Measurements from ENCODE around the gene GEMIN5.
A peak's percentile ranks its signal among the peaks of the same experiment; 100 is the strongest.

The GEMIN5 gene

DNA sequence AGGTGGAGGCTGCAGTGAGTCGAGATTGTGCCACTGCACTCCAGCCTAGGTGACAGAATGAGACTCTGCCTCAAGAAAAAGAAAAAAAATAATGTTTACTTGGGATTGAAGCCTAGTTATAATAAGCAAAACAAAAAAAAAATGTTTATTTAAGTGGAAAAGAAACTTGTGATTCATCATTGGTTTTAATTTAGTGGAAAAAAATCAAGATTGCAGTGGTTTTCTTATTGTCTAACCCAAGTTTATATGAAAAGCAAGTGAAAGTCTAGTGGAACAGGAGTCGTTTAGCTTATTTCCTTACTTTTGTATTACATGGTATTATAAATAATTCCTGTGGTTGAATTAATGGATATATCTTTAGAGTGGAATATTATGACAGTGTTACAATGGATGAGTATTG is 71.2 kb downstream of the GEMIN5 start:
- no peak overlapping the region for H3K27ac ChIP-seq
- no peak for TF ChIP-seq Cebpa-rat (IDR thresholded peaks at IDR 0.05)
- peaks cover 89% of the 10 kb centered on the region for H3K36me3 ChIP-seq

DNA sequence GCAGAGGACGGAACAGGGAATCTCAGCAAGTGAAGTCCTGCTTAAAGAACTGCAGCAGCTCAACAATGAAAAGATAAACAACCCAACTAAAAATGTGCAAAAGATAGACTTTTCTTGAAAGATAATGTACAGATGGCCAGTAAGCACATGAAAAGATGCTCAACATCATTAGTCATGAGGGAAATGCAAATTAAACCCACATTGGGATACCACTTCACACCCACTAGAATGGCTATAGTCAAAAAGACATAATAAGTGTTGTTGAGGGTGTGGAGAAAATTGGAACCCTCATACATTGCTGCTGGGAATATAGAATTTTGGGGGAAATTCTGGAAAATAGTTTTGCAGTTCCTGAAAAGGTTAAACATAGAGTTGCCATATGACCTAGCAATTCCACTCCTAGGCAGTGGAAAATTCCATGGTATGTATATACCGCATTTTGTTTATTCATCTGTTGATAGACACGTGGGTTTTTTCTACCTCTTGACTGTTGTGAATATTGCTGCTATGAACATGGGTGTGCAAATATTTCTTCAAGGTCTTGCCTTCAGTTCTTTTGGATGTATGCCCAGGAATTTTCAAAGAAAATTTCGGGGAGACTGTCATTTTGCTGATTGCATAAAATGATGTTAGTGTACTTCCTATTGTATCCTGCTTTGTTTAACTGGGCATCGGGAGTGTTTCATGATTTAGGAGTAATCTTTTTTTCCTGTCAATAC is 72.4 kb downstream of the GEMIN5 start:
- Histone ChIP-seq H3K4me1 (peaks cover 41% of the 10 kb centered on the region), H3K36me3 (peaks cover 77% of the 10 kb centered on the region), H3K9me3 (no peaks in the 10 kb centered on the region), H3K9ac (no peak overlapping the region), H3K4me2 (no peak overlapping the region), H3K4me3 (no peak overlapping the region), H3K27ac (no peak overlapping the region), H4K20me1 (peaks cover 100% of the 10 kb centered on the region), H3K27me3 (no peaks in the 10 kb centered on the region)
- TF ChIP-seq Cebpa-rat (IDR thresholded peaks at IDR 0.05), result no peak

More for the DNA sequence above, 71.2 kb downstream of the GEMIN5 start:
- no peaks in the 10 kb centered on the region for H3K27me3 ChIP-seq
- H3K4me3 ChIP-seq, result no peak overlapping the region
- peaks cover 100% of the 10 kb centered on the region for H4K20me1 ChIP-seq
- no peak overlapping the region for H3K9ac ChIP-seq
- no peaks in the 10 kb centered on the region for H3K9me3 ChIP-seq
- H3K4me2 ChIP-seq, result no peak overlapping the region
- peaks cover 29% of the 10 kb centered on the region for H3K4me1 ChIP-seq

DNA sequence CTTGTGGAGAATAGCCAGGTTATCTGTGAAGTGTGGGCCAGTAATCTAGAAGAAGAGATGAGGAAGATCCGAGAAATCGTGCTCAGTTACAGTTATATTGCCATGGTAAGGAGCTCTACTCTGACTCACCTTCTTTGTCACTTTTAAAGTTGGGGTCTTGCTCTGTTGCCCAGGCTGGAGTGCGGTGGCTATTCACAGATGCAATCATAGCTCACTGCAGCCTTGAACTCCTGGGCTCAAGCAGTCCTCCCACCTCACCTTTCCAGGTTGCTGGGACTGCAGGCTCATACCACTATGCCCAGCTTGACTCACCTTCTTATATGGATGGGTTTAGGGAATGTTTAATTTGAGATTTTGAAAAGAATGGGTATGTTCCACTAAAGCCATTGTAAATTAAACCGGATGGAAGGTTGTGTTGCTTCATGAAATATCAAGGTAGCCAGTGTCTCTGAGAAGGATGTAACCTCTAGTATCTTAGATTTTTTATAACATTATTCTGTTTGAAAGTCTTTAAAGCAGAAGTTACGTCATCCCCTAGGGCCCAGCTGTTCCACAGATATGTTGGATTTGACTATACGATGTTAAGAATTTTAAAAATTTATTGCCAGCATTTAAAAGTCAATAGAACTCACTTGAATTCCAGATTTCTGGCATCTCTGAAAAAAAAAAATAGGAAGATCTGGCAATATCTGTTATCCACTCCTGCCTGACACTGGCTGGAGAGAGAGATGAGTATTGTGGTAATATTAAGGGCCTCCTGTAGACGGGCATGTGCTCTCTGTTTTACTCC is 74.5 kb downstream of the GEMIN5 start:
- no peaks in the 10 kb centered on the region for H3K27me3 ChIP-seq
- peaks cover 55% of the 10 kb centered on the region for H3K36me3 ChIP-seq
- H3K27ac ChIP-seq, result no peak overlapping the region
- H3K9ac ChIP-seq, result no peak overlapping the region
- H3K4me2 ChIP-seq, result peak overlapping the region; percentile 95; the same call in 1 of the 2 replicates
- no peak for TF ChIP-seq Cebpa-rat (IDR thresholded peaks at IDR 0.05)
- peaks cover 88% of the 10 kb centered on the region for H4K20me1 ChIP-seq
- H3K4me3 ChIP-seq, result no peak overlapping the region
- peaks cover 42% of the 10 kb centered on the region for H3K4me1 ChIP-seq
- H3K9me3 ChIP-seq, result no peaks in the 10 kb centered on the region

DNA sequence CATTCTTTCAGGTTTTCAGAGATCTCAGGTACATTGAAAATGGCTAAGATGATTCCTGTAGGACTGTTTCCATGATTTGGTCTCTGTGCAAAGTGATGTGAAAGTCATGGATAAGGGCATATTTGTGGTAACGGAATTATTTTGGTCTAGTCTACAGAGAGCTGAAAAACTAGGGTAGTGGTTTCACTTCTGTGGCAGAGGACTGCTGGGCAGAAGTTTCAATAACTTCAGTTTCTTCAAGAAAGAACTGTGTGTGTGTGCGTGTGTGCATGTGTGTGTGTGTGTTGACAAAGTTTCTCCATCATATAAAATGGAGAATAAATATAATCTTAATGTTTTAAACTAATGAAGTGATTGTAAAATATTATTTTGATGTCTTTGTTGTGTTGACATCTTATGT is 75.2 kb downstream of the GEMIN5 start:
- Histone ChIP-seq H3K9me3 (no peaks in the 10 kb centered on the region), H3K9ac (peak overlapping the region; percentile 25; the same call in 1 of the 2 replicates), H3K27me3 (no peaks in the 10 kb centered on the region), H3K4me2 (peak overlapping the region; percentile 95), H3K4me3 (0 out of 2 replicates have a peak overlapping the region, but pooled peaks have one; percentile 8), H3K27ac (no peak overlapping the region), H4K20me1 (peaks cover 81% of the 10 kb centered on the region), H3K36me3 (peaks cover 48% of the 10 kb centered on the region), H3K4me1 (peaks cover 35% of the 10 kb centered on the region)
- TF ChIP-seq Cebpa-rat (IDR thresholded peaks at IDR 0.05), result no peak

DNA sequence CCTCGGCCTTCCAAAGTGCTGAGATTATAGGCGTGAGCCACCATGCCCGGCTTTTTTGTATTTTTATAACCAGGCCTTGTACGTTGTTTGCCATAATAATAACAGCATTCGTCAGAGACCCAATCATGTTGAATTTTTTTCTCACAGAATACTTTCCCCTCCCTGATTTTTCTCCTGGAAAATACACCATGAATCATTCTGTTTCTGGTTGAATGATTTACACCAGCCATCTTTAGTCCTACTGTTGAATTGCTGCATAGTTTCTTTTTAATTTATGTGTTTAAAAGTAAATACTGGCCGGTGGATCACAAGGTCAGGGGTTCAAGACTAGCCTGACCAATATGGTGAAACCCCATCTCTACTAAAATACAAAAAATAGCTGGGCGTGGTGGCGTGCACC is 76.1 kb downstream of the GEMIN5 start:
- Histone ChIP-seq H3K4me2 (peak overlapping the region; percentile 95), H3K27ac (no peak overlapping the region), H3K9ac (no peak overlapping the region; the same call in 1 of the 2 replicates), H4K20me1 (peaks cover 72% of the 10 kb centered on the region), H3K36me3 (peaks cover 40% of the 10 kb centered on the region), H3K27me3 (no peaks in the 10 kb centered on the region), H3K4me1 (peaks cover 38% of the 10 kb centered on the region), H3K9me3 (no peaks in the 10 kb centered on the region), H3K4me3 (0 out of 2 replicates have a peak overlapping the region, but pooled peaks have one; percentile 88)
- no peak for TF ChIP-seq Cebpa-rat (IDR thresholded peaks at IDR 0.05)

DNA sequence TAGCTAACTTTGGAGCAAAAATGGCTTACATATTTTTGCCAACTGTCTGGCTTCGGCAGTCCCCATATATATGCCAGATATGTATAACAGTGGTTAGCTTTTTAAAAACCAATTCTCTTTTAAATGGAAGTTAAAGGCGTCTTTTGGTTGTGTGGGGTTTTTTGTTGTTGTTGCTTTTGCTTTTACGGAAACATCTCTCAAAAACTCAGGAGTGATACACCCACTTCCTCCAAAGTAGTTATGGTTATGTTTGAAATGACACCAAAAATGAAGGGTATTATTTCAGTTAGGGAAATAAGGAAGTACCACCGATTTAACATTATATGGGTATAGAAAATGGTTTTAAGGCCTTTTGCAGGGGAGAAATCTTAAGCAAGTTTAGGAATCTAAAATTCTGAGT is 77.2 kb downstream of the GEMIN5 start:
- Histone ChIP-seq H3K36me3 (peaks cover 29% of the 10 kb centered on the region), H3K4me3 (peak overlapping the region; percentile 88), H3K4me2 (peak overlapping the region; percentile 95), H4K20me1 (peaks cover 61% of the 10 kb centered on the region), H3K4me1 (peaks cover 50% of the 10 kb centered on the region), H3K27ac (peak overlapping the region; percentile 97; the same call in 1 of the 2 replicates), H3K9ac (peak overlapping the region; percentile 92), H3K9me3 (no peaks in the 10 kb centered on the region), H3K27me3 (no peaks in the 10 kb centered on the region)
- no peak for TF ChIP-seq Cebpa-rat (IDR thresholded peaks at IDR 0.05)

DNA sequence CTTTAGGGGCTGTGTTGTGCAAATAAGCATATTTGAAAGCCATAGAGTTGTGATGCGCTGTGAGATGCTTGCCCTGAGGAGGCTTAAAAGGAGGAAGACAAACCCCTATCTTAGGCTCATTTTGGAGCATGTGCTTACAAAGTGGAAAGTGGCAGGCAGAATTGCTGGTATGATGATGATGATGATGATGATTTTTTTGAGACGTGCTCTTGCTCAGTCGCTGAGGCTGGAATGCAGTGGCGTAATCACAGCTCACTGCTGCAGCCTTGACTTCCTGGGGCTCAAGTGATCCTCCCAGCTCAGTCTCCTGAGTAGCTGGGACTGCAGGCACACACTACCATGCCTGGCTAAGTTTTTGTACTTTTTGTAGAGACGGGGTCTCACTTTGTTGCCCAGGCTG is 77.9 kb downstream of the GEMIN5 start:
- H3K9me3 ChIP-seq, result no peaks in the 10 kb centered on the region
- H3K27ac ChIP-seq, result peak overlapping the region; percentile 97
- H3K4me1 ChIP-seq, result peaks cover 54% of the 10 kb centered on the region
- H3K9ac ChIP-seq, result peak overlapping the region; percentile 92
- H3K4me3 ChIP-seq, result peak overlapping the region; percentile 88
- peaks cover 54% of the 10 kb centered on the region for H4K20me1 ChIP-seq
- TF ChIP-seq Cebpa-rat (IDR thresholded peaks at IDR 0.05), result no peak
- H3K36me3 ChIP-seq, result peaks cover 22% of the 10 kb centered on the region
- peak overlapping the region; percentile 95 for H3K4me2 ChIP-seq
- no peaks in the 10 kb centered on the region for H3K27me3 ChIP-seq

DNA sequence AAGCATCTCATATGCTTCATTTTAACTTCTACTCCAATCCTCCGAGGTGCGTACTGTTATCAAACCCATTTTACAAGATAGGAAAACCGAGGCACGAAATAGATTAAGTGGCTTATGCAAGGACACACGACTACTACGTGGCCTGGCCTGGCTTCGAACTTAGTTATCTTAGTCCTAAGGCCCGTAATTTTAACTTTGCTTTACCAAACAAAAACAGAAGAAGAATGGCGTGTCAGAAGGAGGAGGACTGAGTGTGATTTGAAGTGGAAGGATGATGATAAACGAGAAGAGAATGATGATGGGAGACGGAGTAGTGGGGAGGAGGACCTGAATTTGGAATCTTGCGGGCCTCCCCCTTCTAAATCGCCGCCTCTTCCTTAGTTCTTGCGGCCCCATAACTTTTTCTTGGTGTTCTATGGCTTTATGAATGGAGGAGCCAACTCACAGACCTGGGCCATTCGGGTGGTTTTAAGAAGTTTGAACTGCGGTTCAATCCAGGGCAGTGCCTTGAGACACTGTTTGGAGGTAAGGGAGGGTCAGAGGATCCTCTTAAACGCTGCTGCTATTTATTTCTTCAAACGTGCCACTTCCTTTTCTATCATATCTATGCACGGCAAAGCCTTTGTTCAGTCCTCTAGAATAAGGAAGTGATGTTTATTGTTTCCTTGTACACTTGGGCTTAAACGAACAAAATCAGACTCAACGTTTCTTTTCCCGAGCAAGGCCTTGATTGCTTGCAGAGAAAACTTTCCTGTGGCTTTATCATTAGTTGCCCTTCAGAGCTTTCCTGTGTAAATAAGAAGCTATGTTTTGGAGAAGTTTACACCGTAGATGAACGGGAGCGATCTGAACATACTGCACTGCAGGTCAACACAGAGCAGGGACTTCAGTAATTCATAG is 78.8 kb downstream of the GEMIN5 start:
- Histone ChIP-seq H4K20me1 (peaks cover 45% of the 10 kb centered on the region), H3K4me2 (peak overlapping the region; percentile 95), H3K9ac (peak overlapping the region; percentile 92), H3K36me3 (peaks cover 13% of the 10 kb centered on the region), H3K27ac (peak overlapping the region; percentile 97), H3K4me3 (peak overlapping the region; percentile 88), H3K27me3 (no peaks in the 10 kb centered on the region), H3K9me3 (no peaks in the 10 kb centered on the region), H3K4me1 (peaks cover 54% of the 10 kb centered on the region)
- TF ChIP-seq Cebpa-rat (IDR thresholded peaks at IDR 0.05), result no peak

DNA sequence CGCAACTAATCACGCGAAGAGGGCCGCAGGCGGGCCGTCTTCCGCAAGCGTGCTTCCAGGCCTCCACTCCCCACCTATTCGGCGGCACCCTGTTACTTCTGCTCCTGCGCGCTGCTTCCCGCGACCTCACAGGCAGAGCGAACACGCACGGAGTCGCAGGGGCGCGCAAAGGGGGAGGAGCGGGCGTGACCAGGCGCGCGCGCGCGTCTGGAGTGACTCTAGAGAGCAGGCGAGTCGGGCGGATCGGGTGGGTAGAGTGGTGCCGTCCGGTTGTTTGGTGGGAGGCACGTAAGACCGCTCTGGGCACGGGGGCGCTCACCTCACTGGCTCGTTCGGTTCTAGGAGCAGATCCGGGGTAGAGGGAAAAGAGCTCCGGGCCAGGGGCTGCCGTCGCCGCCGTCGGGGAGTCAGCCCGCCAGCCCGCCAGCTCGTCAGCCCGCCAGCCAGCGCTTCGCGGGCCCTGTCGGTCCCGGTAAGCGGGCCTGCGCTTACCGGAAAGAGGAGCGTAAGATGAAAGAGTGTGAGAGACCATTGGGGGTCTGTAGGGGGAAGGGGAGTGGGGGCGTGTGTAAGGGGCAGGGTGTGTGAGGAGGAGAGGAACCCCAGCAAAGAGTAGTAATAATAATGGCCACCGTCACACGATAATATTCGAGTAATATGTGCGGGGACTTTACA is 79.6 kb downstream of the GEMIN5 start, which contains the start of gene CNOT8:
Gene CNOT8 (plus strand): TSS at position 331 of the 675 bp plus-strand sequence. CDS start 4,652 bp downstream, outside the sequence.
- Histone ChIP-seq H3K27ac (peak within 1 kb of the TSS; percentile 97), H3K4me3 (peak within 1 kb of the TSS; percentile 88), H4K20me1 (peaks cover 37% of the 10 kb centered on the region), H3K4me1 (peaks cover 54% of the 10 kb centered on the region), H3K27me3 (no peaks in the 10 kb centered on the region), H3K9me3 (no peaks in the 10 kb centered on the region), H3K4me2 (peak within 1 kb of the TSS; percentile 95), H3K9ac (peak within 1 kb of the TSS; percentile 92), H3K36me3 (peaks cover 5% of the 10 kb centered on the region)
- no peak for TF ChIP-seq Cebpa-rat (IDR thresholded peaks at IDR 0.05)
